GM18867 (cell line): ENCODE results near the gene UPF2.
A peak's percentile ranks its signal among the peaks of the same experiment; 100 is the strongest.
"Not testable (repeated sequence)": the region's sequence is repeated elsewhere in the genome, so short reads cannot be mapped to it uniquely, and the experiment has no call there.

Source experiments
- ATAC-seq: cut with Tn5 transposase; IDR thresholded peaks from one replicate; pipeline ENCODE4 v1.9.1; 2021; ENCODE audit warnings: mild to moderate bottlenecking, moderate library complexity; ENCODE audit not compliant: unreplicated experiment

The UPF2 gene, protein sequence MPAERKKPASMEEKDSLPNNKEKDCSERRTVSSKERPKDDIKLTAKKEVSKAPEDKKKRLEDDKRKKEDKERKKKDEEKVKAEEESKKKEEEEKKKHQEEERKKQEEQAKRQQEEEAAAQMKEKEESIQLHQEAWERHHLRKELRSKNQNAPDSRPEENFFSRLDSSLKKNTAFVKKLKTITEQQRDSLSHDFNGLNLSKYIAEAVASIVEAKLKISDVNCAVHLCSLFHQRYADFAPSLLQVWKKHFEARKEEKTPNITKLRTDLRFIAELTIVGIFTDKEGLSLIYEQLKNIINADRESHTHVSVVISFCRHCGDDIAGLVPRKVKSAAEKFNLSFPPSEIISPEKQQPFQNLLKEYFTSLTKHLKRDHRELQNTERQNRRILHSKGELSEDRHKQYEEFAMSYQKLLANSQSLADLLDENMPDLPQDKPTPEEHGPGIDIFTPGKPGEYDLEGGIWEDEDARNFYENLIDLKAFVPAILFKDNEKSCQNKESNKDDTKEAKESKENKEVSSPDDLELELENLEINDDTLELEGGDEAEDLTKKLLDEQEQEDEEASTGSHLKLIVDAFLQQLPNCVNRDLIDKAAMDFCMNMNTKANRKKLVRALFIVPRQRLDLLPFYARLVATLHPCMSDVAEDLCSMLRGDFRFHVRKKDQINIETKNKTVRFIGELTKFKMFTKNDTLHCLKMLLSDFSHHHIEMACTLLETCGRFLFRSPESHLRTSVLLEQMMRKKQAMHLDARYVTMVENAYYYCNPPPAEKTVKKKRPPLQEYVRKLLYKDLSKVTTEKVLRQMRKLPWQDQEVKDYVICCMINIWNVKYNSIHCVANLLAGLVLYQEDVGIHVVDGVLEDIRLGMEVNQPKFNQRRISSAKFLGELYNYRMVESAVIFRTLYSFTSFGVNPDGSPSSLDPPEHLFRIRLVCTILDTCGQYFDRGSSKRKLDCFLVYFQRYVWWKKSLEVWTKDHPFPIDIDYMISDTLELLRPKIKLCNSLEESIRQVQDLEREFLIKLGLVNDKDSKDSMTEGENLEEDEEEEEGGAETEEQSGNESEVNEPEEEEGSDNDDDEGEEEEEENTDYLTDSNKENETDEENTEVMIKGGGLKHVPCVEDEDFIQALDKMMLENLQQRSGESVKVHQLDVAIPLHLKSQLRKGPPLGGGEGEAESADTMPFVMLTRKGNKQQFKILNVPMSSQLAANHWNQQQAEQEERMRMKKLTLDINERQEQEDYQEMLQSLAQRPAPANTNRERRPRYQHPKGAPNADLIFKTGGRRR

DNA sequence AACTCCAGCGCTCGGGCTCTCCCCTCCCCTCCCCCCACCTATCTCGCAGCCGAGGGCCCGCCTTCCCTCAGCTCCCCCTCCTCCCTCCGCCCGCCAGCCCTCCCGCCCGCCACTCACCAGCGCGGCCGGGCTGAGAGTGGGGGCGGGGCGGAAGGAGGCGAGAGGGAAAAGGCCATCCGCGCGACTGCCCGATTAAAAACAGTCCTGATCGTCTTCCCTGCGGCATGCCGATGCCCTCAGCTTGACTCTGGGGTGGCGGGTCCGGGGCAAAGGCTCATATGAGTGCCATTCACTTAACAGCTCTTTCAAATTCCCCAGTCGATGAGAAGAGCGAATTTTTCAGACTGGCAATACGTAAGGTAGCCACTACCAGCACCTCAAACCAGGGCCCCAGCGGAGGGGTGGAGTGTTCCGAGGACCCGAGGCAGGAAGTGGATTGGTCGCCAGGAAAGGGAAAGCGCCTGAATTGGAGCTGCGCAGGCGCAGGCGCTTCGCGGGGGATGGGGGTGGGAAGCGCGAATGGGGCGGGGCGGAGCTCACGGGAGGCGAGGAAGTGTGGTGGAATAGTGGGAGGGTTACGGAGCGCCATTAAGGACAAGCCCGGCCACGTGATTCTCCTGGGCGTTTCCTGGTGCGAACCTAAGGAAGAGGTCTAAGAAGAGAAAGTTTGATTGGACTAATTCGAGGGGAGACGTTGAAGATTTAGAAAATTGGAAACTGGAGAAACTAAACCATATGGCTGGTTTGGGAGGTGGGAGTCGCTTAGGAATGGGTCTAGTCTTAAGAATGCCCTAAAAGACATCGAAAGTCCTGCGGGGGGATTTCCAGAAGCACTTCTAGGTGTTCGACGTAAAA lies at the start of gene UPF2:
Gene UPF2, minus strand, starts transcription at position 13 of the 855 bp plus-strand sequence. CDS start 7,386 bp downstream, outside the sequence.
- peak; percentile 51 for ATAC-seq

DNA sequence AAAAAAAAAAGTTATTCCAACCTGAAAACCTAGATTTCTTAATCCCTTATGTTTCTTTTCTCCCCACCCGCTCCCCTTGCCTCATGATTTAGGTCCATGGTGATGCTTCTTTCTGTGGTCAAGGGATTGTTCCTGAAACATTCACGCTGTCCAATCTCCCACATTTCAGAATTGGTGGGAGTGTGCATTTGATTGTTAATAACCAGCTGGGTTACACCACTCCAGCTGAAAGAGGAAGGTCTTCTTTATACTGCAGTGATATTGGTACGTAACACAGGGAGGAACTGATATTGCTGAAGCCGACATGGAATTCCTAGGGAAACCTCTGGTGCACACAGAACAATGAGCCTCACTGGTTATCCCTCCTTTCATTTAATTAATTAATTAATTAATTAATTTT lies 48.8 kb upstream of the UPF2 start:
- ATAC-seq: no peak

DNA sequence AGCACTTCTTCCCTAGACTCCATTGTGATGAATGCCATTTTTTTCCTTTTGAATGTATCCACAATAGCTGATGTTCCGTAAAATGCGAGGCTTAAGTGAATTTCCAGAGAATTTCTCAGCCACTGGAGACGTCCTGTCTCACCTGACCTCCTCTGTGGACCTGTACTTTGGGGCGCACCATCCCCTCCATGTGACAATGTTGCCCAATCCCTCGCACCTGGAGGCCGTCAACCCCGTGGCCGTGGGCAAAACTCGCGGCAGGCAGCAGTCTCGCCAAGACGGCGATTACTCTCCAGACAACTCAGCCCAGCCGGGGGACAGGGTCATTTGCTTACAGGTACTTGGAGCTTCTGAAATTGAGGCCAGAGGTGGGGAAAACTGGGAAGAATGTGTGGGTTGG lies 46.3 kb upstream of the UPF2 start:
- no peak for ATAC-seq

DNA sequence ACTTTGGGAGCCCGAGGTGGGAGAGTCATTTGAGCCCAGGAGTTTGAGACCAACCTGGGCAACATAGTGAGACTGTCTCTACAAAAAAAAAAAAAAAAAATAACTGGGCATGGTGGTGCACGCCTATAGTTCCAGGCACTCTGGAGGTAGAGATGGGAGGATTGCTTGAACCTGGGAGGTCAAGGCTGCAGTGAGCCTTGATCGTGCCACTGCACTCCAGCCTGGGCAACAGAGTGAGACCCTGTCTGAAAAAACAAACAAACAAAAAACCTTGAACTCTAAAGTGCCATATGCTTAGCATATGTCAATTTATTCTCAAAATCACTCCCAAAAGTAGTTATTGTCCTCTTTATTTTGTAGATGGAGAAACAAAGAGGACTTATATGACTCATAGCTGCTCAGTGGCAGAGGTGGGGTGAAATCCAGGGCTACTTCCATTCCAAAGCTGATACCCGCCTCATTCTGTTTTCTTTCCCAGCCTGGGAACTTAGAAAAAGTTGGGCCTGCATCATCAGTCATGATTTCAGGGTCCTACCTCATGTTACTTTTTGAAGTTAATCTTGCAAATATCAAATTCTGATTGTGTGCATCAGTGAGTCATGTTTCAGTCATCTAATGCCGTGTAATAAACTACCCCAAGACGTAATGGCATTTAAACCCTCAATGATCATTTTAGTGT lies 39.4 kb upstream of the UPF2 start:
- no peak for ATAC-seq

DNA sequence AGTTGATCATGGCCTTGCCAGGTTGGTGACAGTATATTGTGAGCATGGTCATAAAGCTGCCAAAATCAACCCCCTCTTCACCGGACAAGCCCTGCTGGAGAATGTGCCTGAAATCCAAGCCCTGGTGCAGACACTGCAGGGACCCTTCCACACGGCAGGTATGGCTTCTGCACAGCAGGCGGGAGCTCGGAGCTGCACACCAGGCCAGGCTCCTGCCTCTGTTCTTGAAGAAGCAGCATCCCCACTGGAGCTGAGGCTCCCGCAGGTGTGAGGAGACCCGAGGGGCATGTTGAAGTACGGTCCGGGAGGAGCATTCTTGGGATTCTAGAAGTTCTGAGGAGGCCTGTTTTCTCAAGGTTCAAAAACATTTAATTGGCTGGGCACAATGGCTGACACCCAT lies 38.9 kb upstream of the UPF2 start:
- ATAC-seq: no peak

DNA sequence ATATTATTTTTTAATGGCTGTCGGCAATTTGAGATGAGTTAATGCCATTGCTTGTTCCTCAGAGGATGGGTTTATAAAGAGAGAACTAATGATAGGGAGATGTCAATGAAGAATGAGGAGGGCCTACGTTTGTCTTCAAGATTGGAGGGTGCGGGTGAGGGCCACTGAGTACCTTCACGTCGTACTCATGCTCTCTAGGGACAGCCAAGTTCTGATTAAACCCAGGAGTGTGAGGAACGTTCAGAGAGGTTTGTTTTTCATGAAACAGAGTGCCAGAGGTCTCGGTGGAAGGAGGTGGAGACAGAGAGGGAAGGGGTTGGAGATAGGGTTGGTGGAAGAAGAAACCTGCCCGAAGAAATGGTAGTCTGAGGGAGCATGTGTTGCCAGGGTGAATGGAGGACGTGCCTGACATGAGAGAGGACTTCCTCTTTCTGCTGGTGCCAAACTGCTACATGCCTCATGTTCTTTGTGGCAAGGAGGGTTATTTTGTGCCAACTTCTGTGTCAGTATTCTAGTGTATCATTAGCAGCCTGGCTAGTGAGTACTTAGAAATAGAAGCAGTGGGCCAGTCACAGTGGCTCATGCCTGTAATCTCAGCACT lies 35.1 kb upstream of the UPF2 start:
- ATAC-seq: peak; percentile 29

DNA sequence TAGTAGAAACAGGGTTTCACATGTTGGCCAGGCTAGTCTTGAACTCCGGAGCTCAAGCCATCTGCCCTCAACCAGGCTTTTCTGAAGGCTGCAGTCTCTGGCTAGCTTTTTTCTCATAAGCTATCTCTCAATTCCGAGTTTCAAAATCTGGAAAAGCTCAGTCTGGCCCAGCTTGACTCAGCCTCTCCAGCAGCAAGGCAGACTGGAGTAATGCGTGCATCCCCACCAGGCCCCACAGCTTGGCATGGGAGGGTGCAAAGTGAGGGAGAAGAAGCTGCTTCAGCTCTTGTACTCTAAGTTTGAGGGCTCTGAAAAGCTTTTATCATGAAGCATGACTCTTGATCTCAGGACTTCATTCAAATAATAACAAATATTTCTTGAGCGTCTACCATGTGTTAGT lies 30.9 kb upstream of the UPF2 start:
- no peak for ATAC-seq

DNA sequence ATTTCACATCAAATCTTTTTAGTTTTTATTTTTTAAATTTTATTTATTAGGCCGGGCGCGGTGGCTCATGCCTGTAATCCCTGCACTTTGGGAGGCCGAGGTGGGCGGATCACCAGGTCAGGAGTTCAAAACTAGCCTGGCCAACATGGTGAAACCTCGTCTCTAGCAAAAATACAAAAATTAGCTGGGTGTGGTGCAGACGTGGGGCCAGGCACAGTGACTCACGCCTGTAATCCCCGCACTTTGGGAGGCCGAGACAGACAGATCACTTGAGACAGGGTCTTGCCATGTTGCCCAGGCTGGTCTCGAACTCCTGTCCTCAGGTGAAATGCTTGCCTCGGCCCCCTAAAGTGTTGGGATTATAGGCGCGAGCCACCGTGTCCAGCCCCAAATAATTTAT lies 28.8 kb upstream of the UPF2 start:
- ATAC-seq: not testable (repeated sequence)

DNA sequence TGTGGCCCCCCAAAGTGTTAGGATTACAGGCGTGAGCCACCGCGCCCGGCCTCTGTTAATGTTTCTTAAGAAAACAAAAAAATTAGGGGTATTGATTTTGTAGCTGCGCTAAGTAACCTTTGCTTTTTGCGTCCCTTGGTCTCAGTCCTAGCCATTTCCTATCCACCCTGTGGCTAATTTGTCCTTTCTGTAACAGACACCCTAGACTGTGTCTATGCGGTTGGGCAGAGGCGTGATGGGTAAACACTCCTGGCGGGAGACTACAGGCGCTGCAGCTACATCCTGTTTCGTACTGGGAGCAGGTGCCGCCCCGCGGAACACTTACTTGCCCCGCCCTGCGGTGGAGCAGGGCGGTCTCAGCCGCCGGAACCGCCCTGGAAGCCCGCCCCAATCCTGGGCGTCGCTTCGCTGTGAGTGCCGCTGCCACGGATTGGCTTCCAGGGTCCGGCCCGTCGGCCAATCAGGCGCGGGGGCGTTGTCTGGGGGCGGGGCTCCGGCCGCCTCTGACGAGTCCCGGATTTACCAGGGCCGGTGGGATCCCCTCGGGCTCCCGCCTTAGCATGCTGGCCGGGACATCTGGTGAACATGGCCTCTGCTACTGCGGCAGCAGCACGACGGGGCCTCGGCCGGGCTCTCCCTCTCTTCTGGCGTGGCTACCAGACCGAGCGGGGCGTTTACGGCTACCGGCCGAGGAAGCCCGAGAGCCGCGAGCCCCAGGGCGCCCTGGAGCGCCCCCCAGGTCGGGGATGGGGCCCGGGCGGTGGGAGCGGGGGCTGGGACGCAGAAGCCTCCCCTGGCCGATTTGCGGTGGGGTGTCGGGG lies 26.1 kb upstream of the UPF2 start, which contains the start of gene DHTKD1:
Gene DHTKD1, plus strand, starts transcription at position 506 of the 821 bp plus-strand sequence. Its CDS starts 80 bp downstream, at position 586.
- peak; percentile 97 for ATAC-seq

DNA sequence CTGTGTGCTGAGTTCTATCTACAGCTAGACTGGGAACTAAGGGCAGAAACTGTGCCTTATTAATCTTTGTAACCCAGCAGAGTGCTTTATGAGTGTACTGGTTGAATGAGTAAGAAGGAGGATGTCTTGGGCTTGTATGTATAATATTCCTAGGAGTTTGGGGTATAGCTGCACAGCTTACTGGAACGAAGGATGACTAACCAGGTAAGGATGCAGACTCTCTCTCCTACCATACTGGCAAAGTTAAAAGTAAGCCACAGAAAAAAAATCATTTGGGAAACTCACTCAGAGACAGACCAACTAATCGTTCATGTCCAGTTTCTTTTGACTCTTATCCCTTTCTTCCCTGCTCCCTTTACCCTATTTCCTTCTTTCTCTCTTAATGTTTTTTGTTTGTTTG lies 24.7 kb upstream of the UPF2 start:
- ATAC-seq: no peak

DNA sequence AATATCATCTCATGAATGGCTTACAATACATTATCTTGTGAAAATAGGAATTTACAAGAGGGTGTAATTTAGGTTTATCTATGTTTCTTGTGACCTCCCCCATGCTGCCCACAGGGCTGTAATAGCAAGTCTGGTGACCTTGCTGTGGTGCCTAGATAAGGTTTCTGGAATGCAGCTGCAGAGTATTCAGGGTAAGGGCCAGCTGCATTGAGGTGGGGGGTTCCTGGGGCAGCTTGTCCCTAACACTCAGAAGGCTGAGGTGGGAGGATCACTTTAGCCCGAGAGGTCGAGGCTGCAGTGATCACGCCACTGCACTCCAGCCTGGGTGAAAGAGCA lies 20.8 kb upstream of the UPF2 start:
- no peak for ATAC-seq

DNA sequence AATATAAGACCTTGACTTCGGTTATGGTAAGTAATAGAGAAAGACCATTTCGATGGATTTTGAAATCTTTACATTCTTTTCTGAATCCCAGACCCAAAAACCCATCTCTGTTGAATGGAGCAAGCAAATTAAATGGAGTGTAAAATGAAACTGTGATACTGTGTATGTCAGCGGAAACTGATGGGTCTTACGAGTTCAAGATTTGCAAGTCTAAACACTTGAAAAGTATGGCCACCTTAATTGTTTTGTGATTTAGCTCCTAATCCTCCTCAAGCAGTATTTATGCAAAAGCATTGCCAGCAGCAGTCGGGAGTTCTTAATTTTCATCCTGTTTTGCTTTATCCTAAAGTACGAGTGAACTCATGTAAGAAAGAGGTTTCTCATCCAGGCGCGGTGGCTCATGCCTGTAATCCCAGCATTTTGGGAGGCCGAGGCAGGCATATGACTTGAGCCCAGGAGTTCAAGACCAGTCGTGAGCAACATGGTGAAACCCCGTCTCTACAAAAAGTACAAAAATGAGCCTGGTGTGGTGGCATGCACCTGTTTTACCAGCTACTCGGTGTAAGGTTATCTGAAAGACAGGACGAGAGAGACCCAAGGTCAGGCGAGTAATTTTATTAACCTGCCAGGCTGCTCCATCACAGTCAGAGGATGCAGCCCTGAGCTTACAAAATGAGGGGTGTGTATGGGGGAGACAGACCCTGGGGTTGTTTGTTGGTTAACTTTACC lies 20.3 kb upstream of the UPF2 start:
- ATAC-seq: peak; percentile 68

DNA sequence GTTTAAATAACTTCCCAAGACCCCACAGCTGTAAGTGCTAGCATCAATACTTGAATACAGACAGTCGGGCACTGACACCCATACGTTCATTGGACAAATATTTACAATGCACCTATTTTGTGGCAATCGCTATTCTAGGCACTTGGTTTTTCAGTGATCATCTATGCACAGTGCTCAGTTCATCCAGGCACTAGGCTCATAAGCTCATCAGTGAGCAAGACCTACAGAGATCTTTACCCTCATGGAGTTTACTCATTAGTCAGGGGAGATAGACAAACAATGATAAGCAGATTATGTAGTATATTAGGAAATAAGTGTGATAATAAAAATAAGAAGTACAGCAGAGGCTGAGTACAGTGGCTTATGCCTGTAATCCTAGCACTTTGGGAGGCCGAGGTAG lies 18.5 kb upstream of the UPF2 start:
- no peak for ATAC-seq

DNA sequence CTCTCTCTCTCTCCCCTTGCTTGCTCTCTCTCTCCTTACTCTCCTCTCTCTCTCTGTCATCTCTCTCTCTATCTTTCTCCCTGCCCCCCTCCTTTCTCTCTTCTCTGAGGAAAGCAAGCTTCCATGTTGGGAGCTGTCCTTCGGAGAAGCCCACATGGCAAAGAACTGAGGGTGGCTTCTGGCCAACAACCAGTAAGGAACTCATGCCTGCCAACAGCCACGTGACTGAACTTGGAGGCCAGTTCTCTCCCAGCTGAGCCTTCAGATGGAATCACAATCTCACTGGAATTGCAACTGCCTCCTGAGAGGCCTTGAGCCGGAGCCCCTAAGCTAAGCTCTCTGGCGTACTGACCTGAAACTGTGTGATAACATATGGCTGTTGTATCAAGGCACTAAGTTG lies 14.1 kb upstream of the UPF2 start:
- no peak for ATAC-seq

DNA sequence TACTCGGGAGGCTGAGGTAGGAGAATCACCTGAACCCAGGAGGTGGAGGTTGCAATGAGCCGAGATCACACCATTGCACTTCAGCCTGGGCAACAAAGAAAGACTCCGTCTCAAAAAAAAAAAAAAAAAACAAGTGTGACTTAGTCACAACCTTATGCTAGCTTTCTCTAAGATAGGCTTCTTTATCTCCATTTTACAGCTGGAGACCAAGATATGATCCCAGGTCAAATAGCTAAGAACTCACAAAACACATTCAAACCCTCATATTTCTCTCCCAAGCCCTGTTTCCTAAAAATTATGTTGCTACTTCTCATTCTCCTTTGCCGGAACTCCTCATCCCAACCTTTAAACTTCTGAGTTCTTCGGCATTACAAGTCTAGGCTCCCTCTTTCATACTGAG lies 13.1 kb upstream of the UPF2 start:
- no peak for ATAC-seq

DNA sequence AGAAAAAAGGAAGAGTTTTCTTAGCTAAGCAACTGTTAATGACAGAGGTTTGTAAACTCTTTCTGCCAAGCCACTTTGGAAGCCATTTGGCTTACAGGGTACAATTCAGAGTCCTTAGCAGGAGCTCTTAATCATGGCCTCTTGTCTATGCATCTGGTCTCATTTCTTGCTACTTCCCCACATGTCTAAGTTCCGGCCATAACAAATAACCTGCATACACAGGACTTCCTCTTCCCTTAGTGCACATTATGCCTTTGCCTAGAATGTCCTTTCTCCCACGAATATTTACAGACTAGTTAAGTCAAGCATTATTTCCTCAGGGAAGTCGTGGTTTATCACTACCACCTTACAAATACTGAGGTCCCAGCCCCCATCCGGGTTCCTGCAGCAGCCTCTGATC lies 8.6 kb upstream of the UPF2 start:
- ATAC-seq: no peak

DNA sequence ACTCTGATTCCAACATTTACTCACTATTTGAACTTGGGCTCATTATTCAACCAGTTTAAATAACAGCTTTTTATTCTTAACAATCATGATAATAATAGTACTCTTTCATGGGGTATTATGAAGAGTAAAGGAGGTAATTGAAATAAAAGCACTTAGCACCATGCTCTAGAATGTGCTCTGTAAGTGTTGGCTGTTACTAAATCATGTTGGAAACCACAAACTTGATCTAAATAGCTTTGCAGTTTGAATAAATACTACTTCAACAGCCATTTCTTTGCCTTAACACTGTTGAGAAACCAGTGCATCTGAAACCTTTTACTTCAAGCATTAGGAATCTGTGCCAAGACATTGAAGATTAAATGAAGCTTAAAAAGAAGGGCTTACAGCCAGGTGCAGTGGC lies 7.9 kb upstream of the UPF2 start:
- no peak for ATAC-seq

DNA sequence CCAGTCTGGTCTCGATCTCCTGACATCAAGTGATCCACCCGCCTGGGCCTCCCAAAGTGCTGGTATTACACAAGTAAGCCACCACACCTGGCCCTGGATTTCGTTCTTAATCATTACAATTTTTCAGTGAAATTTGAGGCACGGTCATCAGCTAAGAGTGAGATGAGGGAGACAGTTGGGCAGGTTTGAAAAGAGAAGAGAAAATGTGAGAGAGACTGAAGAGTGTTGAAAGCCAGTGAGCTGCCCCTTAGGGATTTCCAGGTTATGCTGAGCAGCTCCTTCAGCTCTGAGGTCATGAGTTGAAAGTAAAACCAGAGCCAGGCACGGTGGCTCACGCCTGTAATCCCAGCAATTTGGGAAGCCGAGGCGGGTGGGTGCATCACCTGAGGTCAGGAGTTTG lies 5.9 kb upstream of the UPF2 start:
- peak; percentile 21 for ATAC-seq
